Breast epithelium (tissue), 3 donors: Measurements from ENCODE around the gene RMI1.

Experiments used
- POLR2A ChIP-seq: fragments of 450-650 bp; IDR thresholded peaks from one replicate; pipeline ENCODE4 v1.6.1; 2016; ENCODE audit warnings: antibody characterized with exemption, mild to moderate bottlenecking, moderate library complexity
- TF ChIP-seq, protein P1 (sequence below), 3 donors: fragments of 450-650 bp; IDR thresholded peaks; one replicate each; pipeline ENCODE4 v1.5.1; 2016 to 2017; ENCODE audit warnings: antibody characterized with exemption in 3 of 3, mild to moderate bottlenecking in 3 of 3, moderate library complexity in 3 of 3

DNA sequence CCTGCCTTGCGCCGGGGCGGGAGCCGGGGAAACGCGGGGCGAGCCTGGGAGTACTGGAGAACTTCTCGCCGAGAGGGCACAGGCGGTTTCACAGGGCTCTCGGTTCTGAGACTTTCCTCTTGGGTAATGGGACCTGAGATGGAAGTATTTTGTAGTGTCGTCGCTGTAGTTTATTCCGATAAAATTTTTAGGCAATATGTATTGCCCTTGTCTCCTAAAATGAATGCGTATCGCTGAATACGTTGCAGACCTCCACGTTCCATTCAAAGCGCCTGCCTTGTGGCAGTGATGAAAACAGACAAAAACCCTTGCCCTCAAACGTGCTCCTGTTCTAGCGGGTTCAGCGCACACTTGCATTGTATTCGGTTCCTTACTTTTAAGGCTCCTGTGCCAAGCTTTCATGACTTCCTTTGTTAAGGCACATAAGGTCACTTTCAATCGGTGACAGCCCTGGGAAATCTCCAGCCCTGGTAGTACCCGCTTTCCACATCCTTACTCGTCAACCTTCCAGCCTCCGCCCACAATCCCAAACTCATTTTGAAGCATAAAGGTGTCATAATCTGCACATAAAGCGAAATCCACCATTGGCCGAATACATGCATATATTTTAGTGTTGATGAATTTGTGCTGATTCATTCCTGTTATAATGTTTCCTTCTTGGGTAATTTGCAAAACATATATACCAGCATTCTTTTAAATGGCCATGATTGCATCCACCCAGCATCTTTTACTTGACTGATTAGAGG lies 694 bp downstream of the RMI1 start:
- TF ChIP-seq POLR2A, result no peak
- TF ChIP-seq, protein P1, sequence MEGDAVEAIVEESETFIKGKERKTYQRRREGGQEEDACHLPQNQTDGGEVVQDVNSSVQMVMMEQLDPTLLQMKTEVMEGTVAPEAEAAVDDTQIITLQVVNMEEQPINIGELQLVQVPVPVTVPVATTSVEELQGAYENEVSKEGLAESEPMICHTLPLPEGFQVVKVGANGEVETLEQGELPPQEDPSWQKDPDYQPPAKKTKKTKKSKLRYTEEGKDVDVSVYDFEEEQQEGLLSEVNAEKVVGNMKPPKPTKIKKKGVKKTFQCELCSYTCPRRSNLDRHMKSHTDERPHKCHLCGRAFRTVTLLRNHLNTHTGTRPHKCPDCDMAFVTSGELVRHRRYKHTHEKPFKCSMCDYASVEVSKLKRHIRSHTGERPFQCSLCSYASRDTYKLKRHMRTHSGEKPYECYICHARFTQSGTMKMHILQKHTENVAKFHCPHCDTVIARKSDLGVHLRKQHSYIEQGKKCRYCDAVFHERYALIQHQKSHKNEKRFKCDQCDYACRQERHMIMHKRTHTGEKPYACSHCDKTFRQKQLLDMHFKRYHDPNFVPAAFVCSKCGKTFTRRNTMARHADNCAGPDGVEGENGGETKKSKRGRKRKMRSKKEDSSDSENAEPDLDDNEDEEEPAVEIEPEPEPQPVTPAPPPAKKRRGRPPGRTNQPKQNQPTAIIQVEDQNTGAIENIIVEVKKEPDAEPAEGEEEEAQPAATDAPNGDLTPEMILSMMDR (IDR thresholded peaks at IDR 0.05), result no peak
